ENCODE data around the gene CDKN3. TPM values are rescaled to one million over a fixed set of nuclear protein-coding genes. Genes with fewer than 3 reads are reported as not detected.
"Not testable (repeated sequence)": the region's sequence is repeated elsewhere in the genome, so short reads cannot be mapped to it uniquely, and the experiment has no call there.

CDKN3 gene
- total RNA-seq, 1 donor from 2014 or later = 39.4 TPM

DNA sequence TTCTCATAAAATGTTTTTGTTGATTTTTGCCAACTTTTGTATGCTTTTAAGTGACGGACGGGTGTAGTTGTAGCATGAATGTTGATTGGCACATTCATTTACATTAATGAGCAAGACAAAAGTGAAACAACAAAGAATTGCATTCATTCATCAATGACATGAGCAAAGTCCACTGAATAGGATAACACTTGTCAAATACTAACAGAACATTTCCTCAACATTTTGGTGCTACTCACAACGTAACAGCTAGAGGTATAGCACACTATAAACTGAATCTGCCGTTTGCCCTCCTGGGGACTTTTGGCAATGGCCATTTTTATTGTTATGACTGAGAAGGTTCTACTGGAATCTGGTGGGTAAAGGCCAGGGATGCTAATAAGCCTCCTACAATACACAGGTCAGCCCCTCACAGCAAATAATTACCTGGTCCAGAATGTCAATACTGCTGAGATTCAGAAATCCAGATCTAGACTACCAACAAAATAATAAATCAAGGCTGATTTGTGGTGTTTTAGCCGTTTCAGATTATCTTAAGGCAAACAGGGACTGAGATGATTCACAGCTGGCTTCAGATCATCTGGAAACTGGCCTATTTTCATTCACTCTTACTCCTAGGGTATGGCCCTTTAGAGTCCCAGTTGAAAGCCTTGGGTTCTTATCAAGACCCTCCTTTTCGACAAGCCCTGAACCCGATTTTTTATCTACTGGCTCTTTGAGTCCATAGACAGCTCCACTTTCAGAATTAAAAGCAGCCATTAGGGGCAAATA, 22.5 kb upstream of the CDKN3 start:
- no peak for DNase-seq (ENCODE audit: low read depth, low spot score)
- H3K27ac Mint-ChIP-seq (ENCODE audit: unreplicated experiment) = no peak overlapping the region
- no peaks in the 10 kb centered on the region for H3K9me3 Mint-ChIP-seq
- no peaks in the 10 kb centered on the region for H3K4me1 Mint-ChIP-seq
- TF ChIP-seq, protein P1, sequence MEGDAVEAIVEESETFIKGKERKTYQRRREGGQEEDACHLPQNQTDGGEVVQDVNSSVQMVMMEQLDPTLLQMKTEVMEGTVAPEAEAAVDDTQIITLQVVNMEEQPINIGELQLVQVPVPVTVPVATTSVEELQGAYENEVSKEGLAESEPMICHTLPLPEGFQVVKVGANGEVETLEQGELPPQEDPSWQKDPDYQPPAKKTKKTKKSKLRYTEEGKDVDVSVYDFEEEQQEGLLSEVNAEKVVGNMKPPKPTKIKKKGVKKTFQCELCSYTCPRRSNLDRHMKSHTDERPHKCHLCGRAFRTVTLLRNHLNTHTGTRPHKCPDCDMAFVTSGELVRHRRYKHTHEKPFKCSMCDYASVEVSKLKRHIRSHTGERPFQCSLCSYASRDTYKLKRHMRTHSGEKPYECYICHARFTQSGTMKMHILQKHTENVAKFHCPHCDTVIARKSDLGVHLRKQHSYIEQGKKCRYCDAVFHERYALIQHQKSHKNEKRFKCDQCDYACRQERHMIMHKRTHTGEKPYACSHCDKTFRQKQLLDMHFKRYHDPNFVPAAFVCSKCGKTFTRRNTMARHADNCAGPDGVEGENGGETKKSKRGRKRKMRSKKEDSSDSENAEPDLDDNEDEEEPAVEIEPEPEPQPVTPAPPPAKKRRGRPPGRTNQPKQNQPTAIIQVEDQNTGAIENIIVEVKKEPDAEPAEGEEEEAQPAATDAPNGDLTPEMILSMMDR (conservative IDR thresholded peaks at IDR 0.05) = no peak
- H3K27me3 Mint-ChIP-seq (ENCODE audit: low read depth) = peaks cover 3% of the 10 kb centered on the region
- no peaks in the 10 kb centered on the region for H3K36me3 Mint-ChIP-seq (ENCODE audit: low read depth)
- H3K4me3 Mint-ChIP-seq = no peak overlapping the region

DNA sequence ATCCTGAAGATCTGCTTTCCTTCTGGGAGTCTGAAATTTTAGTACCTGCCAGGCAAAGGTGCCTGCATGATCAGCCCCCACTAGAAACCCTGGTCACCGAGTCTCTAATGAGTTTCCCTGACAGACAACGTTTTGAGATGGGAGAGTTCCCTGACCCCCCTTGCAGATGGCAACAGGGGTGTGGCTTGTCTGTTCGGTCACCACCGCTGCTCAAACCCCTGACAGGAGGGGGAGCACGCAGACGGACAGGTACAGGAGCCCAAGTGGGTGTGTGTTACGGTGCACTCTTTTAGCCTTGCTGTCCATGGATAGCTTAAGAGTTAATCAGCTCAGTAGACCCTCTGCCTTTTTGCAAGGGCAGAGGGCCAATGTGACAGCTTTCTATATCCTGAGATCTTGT, 19.3 kb upstream of the CDKN3 start:
- DNase-seq (ENCODE audit: low read depth, low spot score) = no peak
- no peaks in the 10 kb centered on the region for H3K36me3 Mint-ChIP-seq (ENCODE audit: low read depth)
- peaks cover 2% of the 10 kb centered on the region for H3K9me3 Mint-ChIP-seq
- peaks cover 4% of the 10 kb centered on the region for H3K4me1 Mint-ChIP-seq
- no peak overlapping the region for H3K4me3 Mint-ChIP-seq
- H3K27me3 Mint-ChIP-seq (ENCODE audit: low read depth) = peaks cover 8% of the 10 kb centered on the region
- H3K27ac Mint-ChIP-seq (ENCODE audit: unreplicated experiment) = no peak overlapping the region
- TF ChIP-seq, protein P1 (conservative IDR thresholded peaks at IDR 0.05) = no peak

DNA sequence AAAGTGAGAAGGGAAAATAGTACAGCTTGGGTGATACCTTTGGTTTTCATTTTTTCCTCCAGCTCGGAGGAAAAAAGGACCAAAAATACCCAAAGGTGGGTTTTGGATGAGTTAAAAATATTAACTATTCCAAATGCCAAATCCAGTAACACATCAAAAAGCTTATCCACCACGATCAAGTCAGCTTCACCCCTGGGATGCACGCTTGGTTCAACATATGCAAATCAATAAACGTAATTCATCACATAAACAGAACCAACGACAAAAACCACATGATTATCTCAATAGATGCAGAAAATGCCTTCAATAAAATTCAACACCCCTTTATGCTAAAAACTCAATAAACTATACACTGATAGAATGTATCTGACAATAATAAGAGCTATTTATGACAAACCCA, 17.9 kb upstream of the CDKN3 start:
- not testable (repeated sequence) for H3K4me1 Mint-ChIP-seq; H3K36me3 Mint-ChIP-seq (ENCODE audit: low read depth); H3K9me3 Mint-ChIP-seq; H3K4me3 Mint-ChIP-seq; DNase-seq (ENCODE audit: low read depth, low spot score); H3K27me3 Mint-ChIP-seq (ENCODE audit: low read depth); H3K27ac Mint-ChIP-seq (ENCODE audit: unreplicated experiment)

DNA sequence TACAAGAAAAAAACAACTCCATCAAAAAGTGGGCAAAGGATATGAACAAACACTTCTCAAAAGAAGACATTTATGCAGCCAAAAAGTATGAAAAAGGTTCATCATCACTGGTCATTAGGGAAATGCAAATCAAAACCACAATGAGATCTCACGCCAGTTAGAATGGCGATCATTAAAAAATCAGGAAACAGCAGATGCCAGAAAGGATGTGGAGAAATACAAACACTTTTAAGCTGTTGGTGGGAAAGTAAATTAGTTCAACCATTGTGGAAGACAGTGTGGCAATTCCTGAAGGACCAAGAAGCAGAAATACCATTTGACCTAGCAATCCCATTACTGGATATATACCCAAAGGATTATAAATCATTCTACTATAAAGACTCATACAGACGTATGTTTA, 16.2 kb upstream of the CDKN3 start:
- not testable (repeated sequence) for H3K4me3 Mint-ChIP-seq; H3K4me1 Mint-ChIP-seq; H3K27ac Mint-ChIP-seq (ENCODE audit: unreplicated experiment); H3K27me3 Mint-ChIP-seq (ENCODE audit: low read depth); DNase-seq (ENCODE audit: low read depth, low spot score); H3K9me3 Mint-ChIP-seq; H3K36me3 Mint-ChIP-seq (ENCODE audit: low read depth)

DNA sequence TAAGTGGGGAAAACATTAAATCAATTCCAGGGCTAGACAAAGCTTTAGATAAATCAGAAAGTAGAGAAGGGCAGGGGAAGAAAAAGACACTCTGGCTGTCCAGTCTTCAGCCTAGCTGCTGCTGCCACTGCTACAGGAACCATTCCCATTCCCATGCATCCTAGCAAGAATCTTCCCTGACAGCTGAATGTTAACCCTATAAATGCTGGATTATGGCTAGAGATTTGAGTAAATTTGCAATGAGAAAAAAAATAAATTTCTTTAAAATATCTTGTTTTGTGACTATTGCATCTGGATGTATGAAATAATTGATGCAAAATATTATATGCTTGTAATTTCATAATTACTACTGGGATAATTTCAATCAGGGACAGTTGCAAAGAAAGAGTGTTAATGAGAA, 15.0 kb upstream of the CDKN3 start:
- Mint-ChIP-seq H3K9me3 (peaks cover 2% of the 10 kb centered on the region), H3K4me3 (no peak overlapping the region), H3K27ac (ENCODE audit: unreplicated experiment) (no peak overlapping the region), H3K4me1 (peaks cover 15% of the 10 kb centered on the region), H3K36me3 (ENCODE audit: low read depth) (no peaks in the 10 kb centered on the region), H3K27me3 (ENCODE audit: low read depth) (peaks cover 8% of the 10 kb centered on the region)
- TF ChIP-seq, protein P1 (conservative IDR thresholded peaks at IDR 0.05) = no peak
- no peak for DNase-seq (ENCODE audit: low read depth, low spot score)

DNA sequence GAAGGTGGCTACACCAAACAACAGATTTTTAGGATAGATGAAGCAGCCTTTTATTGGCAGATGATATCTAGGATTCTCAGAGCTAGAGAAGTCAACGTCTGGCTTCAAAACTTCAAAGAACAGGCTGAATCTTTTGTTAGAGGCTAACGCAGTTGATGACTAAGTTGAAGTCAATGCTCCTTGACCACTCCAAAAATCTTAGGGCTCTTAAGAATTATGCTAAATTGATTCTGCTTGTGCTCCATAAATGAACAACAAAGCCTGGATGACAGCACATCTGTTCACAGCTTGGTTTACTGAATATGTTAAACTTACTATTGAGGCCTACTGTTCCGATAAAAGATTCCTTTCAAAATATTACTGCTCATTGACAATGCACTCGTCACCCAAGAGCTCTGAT, 13.0 kb upstream of the CDKN3 start:
- Mint-ChIP-seq H3K9me3 (peaks cover 2% of the 10 kb centered on the region), H3K4me1 (peaks cover 19% of the 10 kb centered on the region), H3K27me3 (ENCODE audit: low read depth) (peaks cover 12% of the 10 kb centered on the region), H3K27ac (ENCODE audit: unreplicated experiment) (no peak overlapping the region), H3K4me3 (no peak overlapping the region), H3K36me3 (ENCODE audit: low read depth) (no peaks in the 10 kb centered on the region)
- TF ChIP-seq, protein P1 (conservative IDR thresholded peaks at IDR 0.05) = no peak
- DNase-seq (ENCODE audit: low read depth, low spot score) = no peak

Data from neural crest cell (in vitro differentiated cells).